Activated T-cell treated with anti-CD3 and anti-CD28 coated beads, Interleukin-2, amount 50 U/mL, for 4 hours (primary cell): ENCODE results near the gene PTPRT. TPM values are rescaled to one million over a fixed set of nuclear protein-coding genes. Genes with fewer than 3 reads are reported as not detected.

ENCODE experiments used
- ATAC-seq, 2 donors: fragments of 200-7000 bp; cut with Tn5 transposase; one replicate each; pipeline ENCODE4 v1.10.0; 2021
- DNase-seq: peaks from one replicate; pipeline ENCODE4 v3.0.0-alpha.2; 2020
- H3K27me3 Mint-ChIP-seq: one replicate; pipeline ENCODE4 v1.8.0; 2021; ENCODE audit warnings: low read depth, mixed read lengths
- H3K36me3 Mint-ChIP-seq: one replicate; pipeline ENCODE4 v1.8.0; 2022; ENCODE audit warnings: mixed read lengths; ENCODE audit not compliant: insufficient read depth
- H3K4me1 Mint-ChIP-seq: one replicate; pipeline ENCODE4 v1.8.0; 2021; ENCODE audit warnings: low read depth, mixed read lengths
- H3K4me3 Mint-ChIP-seq: one replicate; pipeline ENCODE4 v1.8.0; 2021; ENCODE audit warnings: mild to moderate bottlenecking, moderate library complexity, mixed read lengths
- H3K9me3 Mint-ChIP-seq: one replicate; pipeline ENCODE4 v1.8.0; 2021; ENCODE audit warnings: mixed read lengths
- total RNA-seq, 3 donors: library from RNA; stranded (reverse); gene quantifications; one replicate each; pipeline ENCODE4 v1.2.1, GENCODE V29; 2021

The PTPRT gene
- total RNA-seq, 3 donors from 2014 or later = not detected

- Mint-ChIP-seq H3K9me3 (peaks cover 3% of the 10 kb centered on the region), H3K4me1 (no peaks in the 10 kb centered on the region), H3K4me3 (no peak overlapping the region), H3K36me3 (no peaks in the 10 kb centered on the region), H3K27me3 (no peaks in the 10 kb centered on the region)
- no peak for ATAC-seq
- DNase-seq = no peak
Measured at GRCh38 chr20:42472198-42472597, 717.5 kb downstream of the PTPRT start.

- peaks cover 3% of the 10 kb centered on the region for H3K9me3 Mint-ChIP-seq
- DNase-seq (no peak), ATAC-seq (no peak)
- H3K36me3 Mint-ChIP-seq = no peaks in the 10 kb centered on the region
- H3K4me3 Mint-ChIP-seq = no peak overlapping the region
- H3K27me3 Mint-ChIP-seq = no peaks in the 10 kb centered on the region
- no peaks in the 10 kb centered on the region for H3K4me1 Mint-ChIP-seq
Measured at GRCh38 chr20:42461965-42462593, 727.6 kb downstream of the PTPRT start.

GRCh38 chr20:42461291-42461690 is 728.4 kb downstream of the PTPRT start:
- H3K36me3 Mint-ChIP-seq = no peaks in the 10 kb centered on the region
- peaks cover 3% of the 10 kb centered on the region for H3K9me3 Mint-ChIP-seq
- no peaks in the 10 kb centered on the region for H3K27me3 Mint-ChIP-seq
- H3K4me3 Mint-ChIP-seq = no peak overlapping the region
- DNase-seq = no peak
- H3K4me1 Mint-ChIP-seq = no peaks in the 10 kb centered on the region
- no peak for ATAC-seq

- H3K4me3 Mint-ChIP-seq = no peak overlapping the region
- H3K9me3 Mint-ChIP-seq = peaks cover 14% of the 10 kb centered on the region
Measured at GRCh38 chr20:42447270-42447669, 742.4 kb downstream of the PTPRT start.

GRCh38 chr20:42444799-42445198 is 744.9 kb downstream of the PTPRT start:
- peaks cover 3% of the 10 kb centered on the region for H3K9me3 Mint-ChIP-seq
- ATAC-seq (no peak), DNase-seq (no peak)
- H3K27me3 Mint-ChIP-seq = no peaks in the 10 kb centered on the region
- H3K4me1 Mint-ChIP-seq = no peaks in the 10 kb centered on the region
- H3K36me3 Mint-ChIP-seq = no peaks in the 10 kb centered on the region
- H3K4me3 Mint-ChIP-seq = no peak overlapping the region

More at GRCh38 chr20:42447270-42447669, 742.4 kb downstream of the PTPRT start:
- DNase-seq = no peak
- Mint-ChIP-seq H3K4me1 (no peaks in the 10 kb centered on the region), H3K27me3 (no peaks in the 10 kb centered on the region), H3K36me3 (no peaks in the 10 kb centered on the region)
- no peak for ATAC-seq

- H3K4me3 Mint-ChIP-seq = no peak overlapping the region
- DNase-seq = no peak
- peaks cover 3% of the 10 kb centered on the region for H3K9me3 Mint-ChIP-seq
- ATAC-seq = no peak
- H3K36me3 Mint-ChIP-seq = no peaks in the 10 kb centered on the region
- no peaks in the 10 kb centered on the region for H3K27me3 Mint-ChIP-seq
- H3K4me1 Mint-ChIP-seq = no peaks in the 10 kb centered on the region
Measured at GRCh38 chr20:42443200-42443599, 746.5 kb downstream of the PTPRT start.

- no peaks in the 10 kb centered on the region for H3K36me3 Mint-ChIP-seq
- H3K4me3 Mint-ChIP-seq = no peak overlapping the region
- H3K9me3 Mint-ChIP-seq = peaks cover 3% of the 10 kb centered on the region
- ATAC-seq = no peak
- no peak for DNase-seq
- H3K27me3 Mint-ChIP-seq = no peaks in the 10 kb centered on the region
- H3K4me1 Mint-ChIP-seq = no peaks in the 10 kb centered on the region
Measured at GRCh38 chr20:42442716-42443115, 747.0 kb downstream of the PTPRT start.

- H3K4me1 Mint-ChIP-seq = no peaks in the 10 kb centered on the region
- DNase-seq (no peak), ATAC-seq (no peak)
- H3K27me3 Mint-ChIP-seq = no peaks in the 10 kb centered on the region
- H3K9me3 Mint-ChIP-seq = peaks cover 3% of the 10 kb centered on the region
- no peak overlapping the region for H3K4me3 Mint-ChIP-seq
- no peaks in the 10 kb centered on the region for H3K36me3 Mint-ChIP-seq
Measured at GRCh38 chr20:42441864-42442331, 747.8 kb downstream of the PTPRT start.

- ATAC-seq = no peak
- Mint-ChIP-seq H3K36me3 (no peaks in the 10 kb centered on the region), H3K9me3 (peaks cover 3% of the 10 kb centered on the region), H3K4me1 (no peaks in the 10 kb centered on the region), H3K27me3 (no peaks in the 10 kb centered on the region), H3K4me3 (no peak overlapping the region)
- no peak for DNase-seq
Measured at GRCh38 chr20:42441196-42441863, 748.4 kb downstream of the PTPRT start.

- Mint-ChIP-seq H3K36me3 (no peaks in the 10 kb centered on the region), H3K9me3 (no peaks in the 10 kb centered on the region)
- no peak for DNase-seq
Measured at GRCh38 chr20:42435230-42435629, 754.5 kb downstream of the PTPRT start.

GRCh38 chr20:42432496-42433334 is 757.0 kb downstream of the PTPRT start:
- Mint-ChIP-seq H3K9me3 (peaks cover 5% of the 10 kb centered on the region), H3K36me3 (no peaks in the 10 kb centered on the region), H3K27me3 (peaks cover 2% of the 10 kb centered on the region), H3K4me1 (no peaks in the 10 kb centered on the region), H3K4me3 (no peak overlapping the region)
- DNase-seq (no peak), ATAC-seq (no peak)

More at GRCh38 chr20:42435230-42435629, 754.5 kb downstream of the PTPRT start:
- Mint-ChIP-seq H3K4me1 (no peaks in the 10 kb centered on the region), H3K27me3 (no peaks in the 10 kb centered on the region), H3K4me3 (no peak overlapping the region)
- no peak for ATAC-seq

GRCh38 chr20:42430598-42430997 is 759.1 kb downstream of the PTPRT start:
- ATAC-seq (no peak), DNase-seq (no peak)
- peaks cover 7% of the 10 kb centered on the region for H3K9me3 Mint-ChIP-seq
- no peaks in the 10 kb centered on the region for H3K36me3 Mint-ChIP-seq
- no peak overlapping the region for H3K4me3 Mint-ChIP-seq
- H3K27me3 Mint-ChIP-seq = peaks cover 2% of the 10 kb centered on the region
- no peaks in the 10 kb centered on the region for H3K4me1 Mint-ChIP-seq

GRCh38 chr20:42429761-42430458 is 759.8 kb downstream of the PTPRT start:
- DNase-seq (no peak), ATAC-seq (no peak)
- peaks cover 10% of the 10 kb centered on the region for H3K9me3 Mint-ChIP-seq
- no peak overlapping the region for H3K4me3 Mint-ChIP-seq
- H3K27me3 Mint-ChIP-seq = peaks cover 2% of the 10 kb centered on the region
- no peaks in the 10 kb centered on the region for H3K36me3 Mint-ChIP-seq
- no peaks in the 10 kb centered on the region for H3K4me1 Mint-ChIP-seq
